Gastroesophageal sphincter (tissue), 3 donors: ENCODE data around the gene SETD7.

ENCODE experiments used
- POLR2A ChIP-seq, 2 donors: fragments of 450-650 bp; IDR thresholded peaks; one replicate each; pipeline ENCODE4 v1.6.1; 2017; ENCODE audit warnings: antibody characterized with exemption in 2 of 2, mild to moderate bottlenecking in 2 of 2, moderate library complexity in 1 of 2
- TF ChIP-seq, protein P1 (sequence below), 4 experiments: fragments of 200-600 bp in 2 of 4; fragments of 450-650 bp in 2 of 4; sonication (generic) in 1 of 4; IDR thresholded peaks; one replicate each; pipeline ENCODE4 v1.5.1; 2017 to 2019; ENCODE audit warnings: antibody characterized with exemption in 4 of 4, mild to moderate bottlenecking in 2 of 4, moderate library complexity in 2 of 4

DNA sequence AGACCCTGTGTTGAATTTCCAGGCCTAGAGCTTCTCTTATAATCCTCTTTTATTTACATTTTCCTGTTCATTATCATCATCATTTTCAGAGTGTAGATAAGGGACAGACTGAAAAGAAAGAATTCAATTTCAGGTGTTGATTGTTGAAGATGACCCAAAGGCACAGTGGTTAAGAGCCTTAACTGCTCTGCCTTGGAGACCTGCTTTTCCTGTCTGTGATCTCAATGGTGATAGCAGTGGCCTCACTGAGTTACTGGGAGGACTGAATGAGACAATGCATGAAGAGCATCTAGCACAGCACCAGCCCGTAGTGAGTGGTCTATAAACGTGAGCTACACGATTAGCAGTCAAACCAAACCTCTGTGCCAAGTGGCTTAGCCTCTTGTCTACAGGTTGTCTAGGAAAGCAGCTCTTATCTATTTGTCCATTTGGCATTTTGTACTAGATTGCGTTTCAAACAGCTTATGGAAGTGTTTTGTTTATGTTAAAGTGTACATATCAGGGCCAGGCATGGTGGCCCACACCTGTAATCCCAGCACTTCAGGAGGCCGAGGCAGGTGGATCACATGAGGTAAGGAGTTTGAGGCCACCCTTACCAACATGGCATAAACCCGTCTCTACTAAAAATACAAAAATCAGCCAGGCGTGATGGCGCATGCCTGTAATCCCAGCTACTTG lies 41.5 kb downstream of the SETD7 start:
- no peak for TF ChIP-seq POLR2A (IDR thresholded peaks at IDR 0.05)
- TF ChIP-seq, protein P1, sequence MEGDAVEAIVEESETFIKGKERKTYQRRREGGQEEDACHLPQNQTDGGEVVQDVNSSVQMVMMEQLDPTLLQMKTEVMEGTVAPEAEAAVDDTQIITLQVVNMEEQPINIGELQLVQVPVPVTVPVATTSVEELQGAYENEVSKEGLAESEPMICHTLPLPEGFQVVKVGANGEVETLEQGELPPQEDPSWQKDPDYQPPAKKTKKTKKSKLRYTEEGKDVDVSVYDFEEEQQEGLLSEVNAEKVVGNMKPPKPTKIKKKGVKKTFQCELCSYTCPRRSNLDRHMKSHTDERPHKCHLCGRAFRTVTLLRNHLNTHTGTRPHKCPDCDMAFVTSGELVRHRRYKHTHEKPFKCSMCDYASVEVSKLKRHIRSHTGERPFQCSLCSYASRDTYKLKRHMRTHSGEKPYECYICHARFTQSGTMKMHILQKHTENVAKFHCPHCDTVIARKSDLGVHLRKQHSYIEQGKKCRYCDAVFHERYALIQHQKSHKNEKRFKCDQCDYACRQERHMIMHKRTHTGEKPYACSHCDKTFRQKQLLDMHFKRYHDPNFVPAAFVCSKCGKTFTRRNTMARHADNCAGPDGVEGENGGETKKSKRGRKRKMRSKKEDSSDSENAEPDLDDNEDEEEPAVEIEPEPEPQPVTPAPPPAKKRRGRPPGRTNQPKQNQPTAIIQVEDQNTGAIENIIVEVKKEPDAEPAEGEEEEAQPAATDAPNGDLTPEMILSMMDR (IDR thresholded peaks at IDR 0.05) = no peak
